Endometrial microvascular endothelial cells (primary cell): Measurements from ENCODE around the gene MED15. TPM values are rescaled to one million over a fixed set of nuclear protein-coding genes. Genes with fewer than 3 reads are reported as not detected.

Source experiments
- in situ Hi-C: cut with HindIII; loops from 2 replicates; pipeline ENCODE4 v1.10.0; 2017; ENCODE audit warnings: low sequenced_read_pairs, low pct_unique_long_range_greater_than_20kb; ENCODE audit errors: inconsistent ontology term
- total RNA-seq: library from RNA; depleted of rRNA; stranded (reverse); fragments of >200 nt; gene quantifications from one replicate; pipeline ENCODE4 v1.2.3, GENCODE V29; 2015; ENCODE audit errors: inconsistent ontology term

MED15 gene
- total RNA-seq, 1 donor from 2014 or later: 48.4 TPM

DNA sequence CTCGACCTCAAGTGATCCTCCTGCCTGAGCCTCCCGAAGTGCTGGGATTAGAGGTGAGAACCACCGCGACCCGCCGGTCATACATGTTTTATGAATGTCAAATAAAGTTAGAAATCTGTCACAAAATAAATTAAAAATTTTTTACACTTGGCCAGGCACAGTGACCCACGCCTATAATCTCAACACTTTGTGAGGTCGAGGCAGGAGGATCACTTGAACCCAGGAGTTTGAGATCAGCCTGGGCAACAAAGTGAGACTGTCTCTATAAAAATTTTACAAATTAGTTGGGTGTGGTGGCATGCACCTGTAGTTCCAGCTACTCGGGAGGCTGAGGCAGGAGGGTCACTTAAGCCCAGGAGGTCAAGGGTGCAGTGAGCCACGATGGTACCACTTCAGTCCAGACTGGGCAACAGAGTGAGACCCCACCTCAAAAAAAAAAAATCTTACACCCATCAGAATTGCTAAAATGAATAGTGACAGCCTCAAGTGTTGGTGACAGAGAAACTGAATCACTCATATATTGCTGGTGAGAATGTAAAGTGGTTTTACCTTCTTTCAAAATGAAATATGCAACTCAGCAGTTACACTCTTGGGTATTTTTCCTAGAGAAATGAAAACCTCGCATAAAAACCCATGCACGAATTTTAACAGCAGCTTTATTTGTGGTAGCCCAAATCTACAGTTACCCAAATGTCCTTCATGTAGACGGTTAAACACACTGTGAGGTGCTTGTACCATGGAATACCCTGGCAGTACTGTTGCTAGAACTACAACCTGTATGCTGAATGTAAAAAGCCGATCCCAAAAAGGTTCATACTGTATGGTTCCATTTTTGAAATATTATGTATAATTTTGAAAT, 55.4 kb downstream of the MED15 start:
- in situ Hi-C loops: no loop called here

DNA sequence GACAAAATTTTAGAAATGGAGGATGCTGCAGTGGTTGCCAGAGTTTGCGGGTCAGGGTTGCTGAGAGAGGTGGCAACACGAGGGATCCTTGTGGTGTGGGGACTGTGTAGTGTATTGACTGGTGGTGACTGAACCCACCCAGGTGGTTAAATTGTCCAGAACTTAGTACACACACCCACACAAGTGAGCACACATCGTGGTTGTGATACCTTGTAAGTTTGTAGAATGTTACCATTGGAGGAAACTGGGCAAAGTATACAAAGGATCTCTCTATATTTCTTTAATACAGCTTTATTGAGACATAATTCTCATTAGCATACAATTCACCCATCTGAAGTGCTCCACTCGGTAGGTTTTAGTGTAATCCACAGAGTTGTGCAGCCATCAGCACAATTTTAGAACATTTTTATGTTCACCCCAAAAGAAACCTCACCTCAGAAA, 56.1 kb downstream of the MED15 start:
- in situ Hi-C loops: no loop called here

DNA sequence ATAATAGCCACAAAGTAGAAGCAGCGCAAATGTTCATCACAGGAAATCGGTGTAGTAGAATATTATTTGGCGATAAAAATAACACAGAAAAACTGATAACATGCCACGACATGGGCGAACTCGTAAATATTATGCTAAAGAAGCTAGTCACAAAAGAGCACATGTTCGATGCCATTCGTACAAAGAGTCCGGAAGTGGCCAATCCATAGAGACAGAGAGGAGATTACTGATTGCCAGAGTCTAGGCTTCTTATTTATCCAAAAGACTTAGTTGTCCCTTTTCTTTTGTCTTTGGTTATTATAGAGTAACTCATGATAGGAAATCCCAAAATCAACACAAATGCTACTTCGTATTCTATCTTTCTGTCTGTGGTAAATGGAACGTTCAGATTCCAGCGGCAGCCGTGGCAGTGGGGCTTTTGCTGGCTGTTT, 56.5 kb downstream of the MED15 start:
- in situ Hi-C loops: no loop called here

- in situ Hi-C loops: no loop called here
These were observed 57.8 kb downstream of the MED15 start for GRCh38 chr22:20565079-20565734.

DNA sequence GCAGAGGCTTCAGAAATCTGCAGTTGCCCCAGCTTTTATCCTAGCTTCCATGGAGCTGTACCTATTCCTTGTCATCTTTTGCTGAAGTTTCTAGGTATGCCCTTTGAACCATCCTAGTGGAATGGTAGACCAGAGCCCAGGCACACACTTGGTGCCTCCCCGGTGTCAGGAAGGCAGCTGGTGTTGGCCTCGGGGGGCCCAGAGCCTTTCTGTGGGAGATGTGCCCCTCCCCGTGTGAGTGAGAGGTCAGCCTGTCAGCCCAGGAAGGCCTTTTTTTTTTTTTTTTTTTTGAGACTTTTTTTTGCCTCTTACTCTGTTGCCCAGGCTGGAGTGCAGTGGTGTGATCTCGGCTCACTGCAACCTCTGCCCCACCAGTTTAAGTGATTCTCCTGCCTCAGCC, 58.4 kb downstream of the MED15 start:
- in situ Hi-C loops: no loop called here

GRCh38 chr22:20566420-20567260, 59.2 kb downstream of the MED15 start:
- in situ Hi-C loops: no loop called here

GRCh38 chr22:20567371-20567847, 60.0 kb downstream of the MED15 start:
- in situ Hi-C loops: no loop called here

GRCh38 chr22:20567993-20568417, 60.6 kb downstream of the MED15 start:
- in situ Hi-C loops: no loop called here

- in situ Hi-C loops: no loop called here
These were observed 61.2 kb downstream of the MED15 start for GRCh38 chr22:20568502-20569058.

DNA sequence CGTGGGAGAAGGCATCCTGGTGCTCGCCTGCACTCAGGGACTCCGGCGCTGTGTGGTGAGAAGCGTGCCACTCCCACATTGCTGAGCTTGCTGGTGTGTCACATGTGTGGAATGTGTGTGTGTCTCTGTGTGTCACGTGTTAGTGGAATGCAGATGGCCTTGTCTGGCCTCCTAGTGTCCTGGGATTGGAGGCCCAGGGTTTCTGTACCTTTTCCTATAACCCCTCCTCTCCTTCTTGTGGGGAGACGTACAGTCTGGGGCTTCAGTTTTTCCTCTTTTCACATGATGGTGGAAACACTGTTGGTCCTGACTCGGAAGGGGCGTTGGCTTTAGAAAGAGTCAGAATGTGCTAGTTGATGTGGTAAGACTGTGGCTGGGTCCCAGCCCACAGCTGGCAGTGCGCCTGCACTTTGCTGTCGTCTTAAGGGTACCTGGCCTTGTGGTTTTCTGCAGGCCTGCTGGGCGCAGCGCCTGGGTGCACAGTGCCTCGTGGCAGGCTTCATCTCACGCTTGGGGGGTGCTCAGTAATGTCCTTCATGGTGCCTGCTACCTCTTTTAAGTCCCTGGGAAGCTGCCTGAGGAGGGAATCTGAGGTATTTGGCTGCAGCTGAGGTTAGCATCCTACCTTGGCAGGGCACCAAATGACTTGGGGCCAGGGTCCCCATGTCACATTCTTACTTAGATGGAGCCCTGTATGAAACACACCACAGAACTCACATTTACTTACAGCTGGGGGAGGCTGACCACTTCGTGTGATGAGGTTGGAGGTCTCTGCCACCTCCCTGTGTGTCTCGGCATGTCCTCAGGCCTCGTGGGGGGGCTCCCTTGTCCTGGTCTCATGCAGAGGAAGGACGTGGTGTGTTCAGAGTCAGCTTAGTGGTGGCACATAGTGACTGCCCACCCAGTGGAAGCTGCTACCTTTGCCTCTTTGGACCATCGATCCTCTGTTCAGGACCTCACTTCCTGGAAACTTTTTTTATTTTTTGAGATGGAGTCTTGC, 61.9 kb downstream of the MED15 start:
- in situ Hi-C loops: no loop called here

DNA sequence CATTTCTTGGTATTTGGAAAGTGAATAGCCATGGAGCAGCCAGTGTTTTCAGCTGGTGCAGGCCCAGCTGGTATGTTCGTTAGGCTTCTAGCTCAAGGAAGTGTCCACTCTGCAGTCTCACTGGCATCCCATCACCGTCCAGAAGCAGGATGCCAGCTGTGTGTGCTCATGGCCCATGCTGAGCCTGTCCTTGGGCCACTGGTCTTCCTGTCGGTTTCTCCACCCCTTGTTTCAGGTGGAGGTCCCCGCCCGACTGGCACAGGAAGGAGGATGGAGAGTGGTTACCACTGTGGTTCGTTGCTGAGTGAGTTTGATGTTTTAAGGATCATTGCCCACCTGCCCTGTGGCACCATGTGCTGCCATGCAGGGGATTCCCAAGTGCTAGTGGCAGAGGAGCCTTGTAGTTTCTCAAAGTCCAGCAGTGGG, 63.7 kb downstream of the MED15 start:
- in situ Hi-C loops: no loop called here

DNA sequence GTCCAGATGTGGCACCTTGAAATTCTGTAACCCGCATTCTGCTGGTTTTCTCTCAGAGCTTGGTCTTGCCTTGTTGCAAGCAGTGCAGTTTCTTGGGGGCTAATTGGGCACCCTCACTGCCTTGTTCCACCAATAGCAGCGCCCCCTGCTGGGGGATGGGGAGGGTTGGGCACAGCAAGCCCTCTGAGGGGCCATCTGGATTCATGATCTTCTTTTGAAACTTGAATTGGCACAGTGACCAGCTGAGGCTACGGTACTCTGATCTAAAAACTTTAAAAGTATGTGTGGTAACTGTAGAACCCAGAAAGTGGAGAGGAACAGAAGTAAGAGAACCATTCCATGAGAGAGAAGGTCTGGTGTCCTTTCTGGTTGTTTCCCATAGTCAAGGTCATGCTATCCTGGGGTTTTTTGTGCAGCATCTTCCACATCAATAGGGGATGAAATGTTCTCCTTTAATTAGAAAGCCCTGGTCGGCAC, 64.2 kb downstream of the MED15 start:
- in situ Hi-C loops: no loop called here

DNA sequence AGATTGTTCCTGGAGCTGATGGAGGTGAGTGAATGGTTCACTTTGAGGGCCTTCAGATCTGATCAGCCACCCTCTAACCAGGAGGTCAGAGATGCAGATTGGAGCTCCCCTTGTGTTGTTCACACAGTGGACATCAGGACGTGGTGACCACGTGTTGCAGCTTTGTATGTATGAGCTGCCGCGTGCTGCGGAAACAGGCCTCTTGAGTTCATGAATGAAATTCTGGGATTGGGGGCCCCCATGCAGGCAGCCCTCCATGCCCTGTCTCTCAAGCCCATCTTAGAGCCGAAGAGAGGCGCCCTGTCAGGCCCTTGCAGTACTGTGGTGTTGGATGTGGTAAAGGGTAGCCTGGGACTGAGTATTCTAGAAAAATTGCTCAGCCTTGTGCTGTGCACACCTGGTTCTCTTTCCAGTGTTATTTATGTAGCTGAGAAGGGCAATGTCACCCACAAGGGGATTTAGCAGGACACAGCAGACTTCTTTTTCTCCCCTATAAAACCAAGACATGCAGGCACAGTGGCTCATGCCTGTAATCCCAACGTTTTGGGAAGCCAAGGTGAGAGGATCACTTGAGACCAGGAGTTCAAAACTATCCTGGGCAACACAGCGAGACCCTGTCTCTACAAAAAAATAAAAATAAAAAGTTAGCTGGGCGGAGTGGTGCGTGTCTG, 64.9 kb downstream of the MED15 start:
- in situ Hi-C loops: no loop called here

DNA sequence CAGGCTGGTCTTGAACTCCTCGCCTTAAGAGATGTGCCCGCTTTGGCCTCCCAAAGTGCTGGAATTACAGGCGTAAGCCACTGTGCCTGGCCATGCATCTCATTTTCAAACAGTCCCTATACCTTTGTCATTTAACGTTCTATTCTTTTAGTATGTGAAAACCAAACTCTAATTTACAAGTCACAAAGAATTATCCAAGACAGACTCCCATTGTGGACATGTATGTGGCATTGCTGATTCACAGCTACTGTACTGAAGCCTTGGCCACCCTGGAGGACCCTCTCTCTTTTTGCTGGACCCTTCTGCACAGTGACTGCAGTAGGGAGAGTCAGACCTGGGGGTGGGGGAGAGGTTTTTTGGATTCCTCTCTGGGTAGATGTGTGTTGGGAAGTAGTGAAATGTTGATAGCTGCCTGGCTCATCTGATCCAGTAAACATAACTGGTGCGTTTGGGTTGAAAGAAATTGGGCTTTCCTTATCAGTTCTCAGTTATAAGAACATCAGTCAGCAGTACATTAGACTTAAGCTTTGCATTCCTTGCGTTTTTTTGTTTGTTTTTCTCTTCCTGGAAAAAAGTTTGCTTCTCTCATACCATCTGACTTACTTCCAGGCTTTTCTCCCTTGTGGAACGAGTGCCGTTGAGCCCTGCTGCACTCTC, 65.9 kb downstream of the MED15 start:
- in situ Hi-C loops: no loop called here

GRCh38 chr22:20573833-20574615, 66.6 kb downstream of the MED15 start:
- in situ Hi-C loops: no loop called here

DNA sequence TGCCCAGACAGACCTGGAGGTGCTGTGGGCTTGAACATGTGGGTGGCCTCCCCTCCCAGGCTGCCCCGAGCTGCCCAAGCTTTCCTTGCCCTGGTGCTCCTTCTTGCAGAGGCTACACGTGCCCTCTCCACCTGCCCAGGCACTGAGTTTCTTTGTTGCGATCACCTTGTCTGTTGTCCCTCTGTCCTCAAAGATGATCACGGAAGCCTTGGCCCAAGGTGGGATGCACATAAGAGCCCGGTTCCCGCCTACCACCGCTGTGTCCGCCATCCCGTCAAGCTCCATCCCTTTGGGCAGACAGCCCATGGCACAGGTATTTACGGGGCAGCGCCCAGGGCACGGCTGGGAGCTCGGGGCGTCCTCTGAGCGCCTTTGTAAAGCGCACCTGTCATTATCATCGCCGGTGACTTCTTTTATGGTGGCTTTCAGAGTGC, 67.5 kb downstream of the MED15 start:
- in situ Hi-C loops: no loop called here
